ENCODE data around the gene CD46. TPM values are rescaled to one million over a fixed set of nuclear protein-coding genes. Genes with fewer than 3 reads are reported as not detected.

CD46 gene
- polyA plus RNA-seq, 1 donor from 2014 or later, result 393 TPM

DNA sequence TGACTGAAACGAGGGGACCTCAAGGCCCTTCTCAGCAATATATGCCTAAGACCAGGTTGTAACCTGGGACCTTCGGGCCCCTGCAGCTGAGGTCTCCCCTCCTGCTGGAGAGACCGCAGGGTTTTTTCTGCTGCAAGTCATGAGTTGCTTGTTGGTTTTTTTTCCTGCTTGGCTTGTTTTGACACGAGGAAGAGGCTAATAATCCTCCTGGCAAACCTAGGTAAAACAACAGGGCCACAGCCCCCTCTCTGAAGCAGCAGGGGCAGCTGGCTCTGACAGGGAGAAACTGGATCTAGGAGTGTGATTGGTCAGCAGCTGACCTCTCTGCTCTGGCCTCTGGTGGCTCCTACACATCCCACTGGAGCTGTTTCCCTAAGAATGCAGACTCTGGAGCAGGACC, 90.0 kb downstream of the CD46 start:
- Histone ChIP-seq H3K9ac (ENCODE audit: low read length) (no peak overlapping the region), H3K27ac (ENCODE audit: low read length) (no peak overlapping the region), H3K9me3 (ENCODE audit: low read length) (no peaks in the 10 kb centered on the region), H3K36me3 (ENCODE audit: insufficient read depth, low read length) (no peaks in the 10 kb centered on the region), H3K9me2 (ENCODE audit: insufficient read depth, low read length) (no peaks in the 10 kb centered on the region), H3K79me2 (replicated peaks; ENCODE audit: insufficient read depth, low read length) (no peaks in the 10 kb centered on the region), H2AFZ (ENCODE audit: low read depth, low read length) (no peak overlapping the region), H3K4me2 (ENCODE audit: low read length) (no peak overlapping the region), H3K4me3 (ENCODE audit: low read length) (no peak overlapping the region), H3K27me3 (ENCODE audit: insufficient read depth, low read depth, low read length) (no peaks in the 10 kb centered on the region), H4K20me1 (ENCODE audit: insufficient read depth) (no peaks in the 10 kb centered on the region), H3F3A (ENCODE audit: insufficient read depth, low read length, poor library complexity, severe bottlenecking) (no peaks in the 10 kb centered on the region)
- no peak for TF ChIP-seq EZH2 (IDR thresholded peaks at IDR 0.05; ENCODE audit: borderline replicate concordance, insufficient read depth, low read length, poor library complexity, severe bottlenecking)
- TF ChIP-seq MXI1 (conservative IDR thresholded peaks at IDR 0.05; ENCODE audit: poor library complexity, severe bottlenecking), result no peak
- TF ChIP-seq EP300 (conservative IDR thresholded peaks at IDR 0.05; ENCODE audit: poor library complexity, severe bottlenecking), result no peak
- no peak for TF ChIP-seq POLR2AphosphoS5 (IDR thresholded peaks at IDR 0.05)
- TF ChIP-seq REST (IDR thresholded peaks at IDR 0.05; ENCODE audit: borderline replicate concordance), result no peak

GRCh38 chr1:207842506-207842905, 90.7 kb downstream of the CD46 start:
- no peaks in the 10 kb centered on the region for H3F3A ChIP-seq (ENCODE audit: insufficient read depth, low read length, poor library complexity, severe bottlenecking)
- H3K4me3 ChIP-seq (ENCODE audit: low read length), result no peak overlapping the region

DNA sequence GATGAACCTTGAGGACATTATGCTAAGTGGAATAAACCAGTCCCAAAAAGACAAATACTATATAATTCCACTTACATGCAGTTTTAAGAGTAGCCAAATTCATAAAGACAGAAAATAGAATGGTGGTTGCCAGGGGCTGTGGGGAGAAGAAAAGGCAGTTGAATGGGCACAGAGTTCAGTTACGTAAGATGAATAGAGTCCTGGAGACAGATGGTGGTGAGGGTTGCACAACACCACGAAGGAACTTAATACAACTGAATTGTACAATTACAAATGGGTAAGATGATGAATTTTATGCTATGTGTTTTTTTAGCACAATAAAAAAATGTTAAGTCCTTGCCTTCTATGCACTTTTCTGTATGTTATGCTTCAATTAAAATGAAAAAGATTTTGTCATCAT, 92.5 kb downstream of the CD46 start:
- no peaks in the 10 kb centered on the region for H3K27me3 ChIP-seq (ENCODE audit: insufficient read depth, low read depth, low read length)
- TF ChIP-seq, protein P1, sequence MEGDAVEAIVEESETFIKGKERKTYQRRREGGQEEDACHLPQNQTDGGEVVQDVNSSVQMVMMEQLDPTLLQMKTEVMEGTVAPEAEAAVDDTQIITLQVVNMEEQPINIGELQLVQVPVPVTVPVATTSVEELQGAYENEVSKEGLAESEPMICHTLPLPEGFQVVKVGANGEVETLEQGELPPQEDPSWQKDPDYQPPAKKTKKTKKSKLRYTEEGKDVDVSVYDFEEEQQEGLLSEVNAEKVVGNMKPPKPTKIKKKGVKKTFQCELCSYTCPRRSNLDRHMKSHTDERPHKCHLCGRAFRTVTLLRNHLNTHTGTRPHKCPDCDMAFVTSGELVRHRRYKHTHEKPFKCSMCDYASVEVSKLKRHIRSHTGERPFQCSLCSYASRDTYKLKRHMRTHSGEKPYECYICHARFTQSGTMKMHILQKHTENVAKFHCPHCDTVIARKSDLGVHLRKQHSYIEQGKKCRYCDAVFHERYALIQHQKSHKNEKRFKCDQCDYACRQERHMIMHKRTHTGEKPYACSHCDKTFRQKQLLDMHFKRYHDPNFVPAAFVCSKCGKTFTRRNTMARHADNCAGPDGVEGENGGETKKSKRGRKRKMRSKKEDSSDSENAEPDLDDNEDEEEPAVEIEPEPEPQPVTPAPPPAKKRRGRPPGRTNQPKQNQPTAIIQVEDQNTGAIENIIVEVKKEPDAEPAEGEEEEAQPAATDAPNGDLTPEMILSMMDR (IDR thresholded peaks at IDR 0.05; ENCODE audit: poor library complexity, severe bottlenecking), result no peak
- TF ChIP-seq RAD21 (conservative IDR thresholded peaks at IDR 0.05), result no peak
- no peak for TF ChIP-seq POLR2AphosphoS5 (IDR thresholded peaks at IDR 0.05)
- no peak for TF ChIP-seq REST (IDR thresholded peaks at IDR 0.05; ENCODE audit: borderline replicate concordance)
- TF ChIP-seq EP300 (conservative IDR thresholded peaks at IDR 0.05; ENCODE audit: poor library complexity, severe bottlenecking), result no peak
- TF ChIP-seq TAF1 (IDR thresholded peaks at IDR 0.05; ENCODE audit: low read depth), result no peak
- no peak for TF ChIP-seq EZH2 (IDR thresholded peaks at IDR 0.05; ENCODE audit: borderline replicate concordance, insufficient read depth, low read length, poor library complexity, severe bottlenecking)
- TF ChIP-seq MXI1 (conservative IDR thresholded peaks at IDR 0.05; ENCODE audit: poor library complexity, severe bottlenecking), result no peak
- H3K9ac ChIP-seq (ENCODE audit: low read length), result no peak overlapping the region
- H3K27ac ChIP-seq (ENCODE audit: low read length), result no peak overlapping the region
- no peaks in the 10 kb centered on the region for H4K20me1 ChIP-seq (ENCODE audit: insufficient read depth)
- H3K9me3 ChIP-seq (ENCODE audit: low read length), result no peaks in the 10 kb centered on the region
- H3K9me2 ChIP-seq (ENCODE audit: insufficient read depth, low read length), result no peaks in the 10 kb centered on the region
- H3F3A ChIP-seq (ENCODE audit: insufficient read depth, low read length, poor library complexity, severe bottlenecking), result no peaks in the 10 kb centered on the region
- no peak overlapping the region for H3K4me2 ChIP-seq (ENCODE audit: low read length)
- H2AFZ ChIP-seq (ENCODE audit: low read depth, low read length), result no peak overlapping the region
- H3K36me3 ChIP-seq (ENCODE audit: insufficient read depth, low read length), result no peaks in the 10 kb centered on the region
- no peaks in the 10 kb centered on the region for H3K79me2 ChIP-seq (replicated peaks; ENCODE audit: insufficient read depth, low read length)
- no peak overlapping the region for H3K4me3 ChIP-seq (ENCODE audit: low read length)

More at GRCh38 chr1:207842506-207842905, 90.7 kb downstream of the CD46 start:
- Histone ChIP-seq H3K9me3 (ENCODE audit: low read length) (no peaks in the 10 kb centered on the region), H4K20me1 (ENCODE audit: insufficient read depth) (no peaks in the 10 kb centered on the region), H3K36me3 (ENCODE audit: insufficient read depth, low read length) (no peaks in the 10 kb centered on the region), H2AFZ (ENCODE audit: low read depth, low read length) (no peak overlapping the region), H3K9ac (ENCODE audit: low read length) (no peak overlapping the region), H3K9me2 (ENCODE audit: insufficient read depth, low read length) (no peaks in the 10 kb centered on the region), H3K27ac (ENCODE audit: low read length) (no peak overlapping the region), H3K27me3 (ENCODE audit: insufficient read depth, low read depth, low read length) (no peaks in the 10 kb centered on the region), H3K79me2 (replicated peaks; ENCODE audit: insufficient read depth, low read length) (no peaks in the 10 kb centered on the region), H3K4me2 (ENCODE audit: low read length) (no peak overlapping the region)
- TF ChIP-seq, protein P1 (IDR thresholded peaks at IDR 0.05; ENCODE audit: poor library complexity, severe bottlenecking), result no peak

Measured in neural cell (in vitro differentiated cells).